ENCODE measurements around the gene ASAP2. TPM values are rescaled to one million over a fixed set of nuclear protein-coding genes. Genes with fewer than 3 reads are reported as not detected.

ASAP2 gene
- total RNA-seq, 2 experiments from 2014 or later, result 0.21 to 0.26 TPM

GRCh38 chr2:9204939-9205338 is 1.7 kb upstream of the ASAP2 start:
- Mint-ChIP-seq H3K9me3 (ENCODE audit: low read depth) (no peaks in the 10 kb centered on the region), H3K27me3 (peaks cover 48% of the 10 kb centered on the region), H3K27ac (no peak overlapping the region), H3K36me3 (ENCODE audit: low read depth) (no peaks in the 10 kb centered on the region), H3K4me1 (peaks cover 11% of the 10 kb centered on the region), H3K4me3 (no peak overlapping the region)
- ChIA-PET POLR2A (no interaction called here), CTCF (interaction anchor here (0.7 to 2.3 kb wide), 8 partner anchors 9 to 226 kb away, joined by 3 to 18 read pairs (median 3); no protein-coding TSS in a partner anchor)
- DNase-seq, result no peak
- intact Hi-C loops (cut with DNase I, micrococcal nuclease), result loop anchor here in 1 of 2 experiments (10.0 kb wide), 2 partner anchors 350 to 550 kb away; partner anchors contain the start of gene ADAM17
- ATAC-seq, result no peak

- CTCF ChIA-PET, result interaction anchor here (0.7 to 2.3 kb wide), 9 partner anchors 13 to 529 kb away, joined by 3 to 18 read pairs (median 4); no protein-coding TSS in a partner anchor
Measured at GRCh38 chr2:9205486-9205885, 1.1 kb upstream of the ASAP2 start.

DNA sequence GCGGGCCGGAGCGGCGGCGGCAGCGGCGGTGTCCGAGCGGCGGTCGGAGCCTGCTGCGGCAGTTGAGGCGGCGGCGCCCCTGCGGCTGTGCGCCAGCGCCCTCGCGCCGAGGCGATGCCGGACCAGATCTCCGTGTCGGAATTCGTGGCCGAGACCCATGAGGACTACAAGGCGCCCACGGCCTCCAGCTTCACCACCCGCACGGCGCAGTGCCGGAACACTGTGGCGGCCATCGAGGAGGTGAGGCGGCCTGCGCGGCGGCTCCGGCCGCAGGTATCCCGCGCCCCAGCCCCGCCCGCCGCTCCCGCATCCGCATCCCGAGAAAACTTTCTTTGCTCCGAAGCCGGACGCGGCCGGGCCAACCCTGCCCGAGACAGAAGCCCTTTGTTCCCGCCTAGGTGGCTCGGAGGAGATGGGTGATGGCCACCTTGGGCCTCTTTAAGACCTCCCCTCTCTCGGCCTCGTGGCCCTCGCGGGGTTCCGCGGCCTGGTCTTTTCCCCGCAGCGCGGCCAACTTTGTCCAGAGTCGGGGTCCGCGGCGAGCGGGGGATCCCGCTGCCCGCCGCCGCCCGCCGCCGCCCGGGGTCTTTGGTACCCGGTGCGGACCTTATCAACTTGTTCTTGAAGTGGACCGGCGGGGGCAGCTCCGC is 504 bp downstream of the ASAP2 start:
- intact Hi-C loops (cut with DNase I, micrococcal nuclease), result loop anchor here in 1 of 2 experiments (1.0 to 10.0 kb wide), 8 partner anchors 64 to 744 kb away; partner anchors contain the start of genes ADAM17, CPSF3, GRHL1 and ITGB1BP1
- ATAC-seq (peak; percentile 7), DNase-seq (peak; percentile 22)
- Mint-ChIP-seq H3K4me3 (no peak overlapping the region), H3K27ac (no peak overlapping the region), H3K27me3 (peaks cover 48% of the 10 kb centered on the region), H3K9me3 (ENCODE audit: low read depth) (no peaks in the 10 kb centered on the region), H3K36me3 (ENCODE audit: low read depth) (no peaks in the 10 kb centered on the region), H3K4me1 (peaks cover 11% of the 10 kb centered on the region)
- ChIA-PET POLR2A (no interaction called here), CTCF (no interaction called here)

More at GRCh38 chr2:9205486-9205885, 1.1 kb upstream of the ASAP2 start:
- DNase-seq (no peak), ATAC-seq (no peak)
- Mint-ChIP-seq H3K4me3 (peak overlapping the region; percentile 62), H3K9me3 (ENCODE audit: low read depth) (no peaks in the 10 kb centered on the region), H3K27me3 (peaks cover 50% of the 10 kb centered on the region), H3K4me1 (peaks cover 11% of the 10 kb centered on the region), H3K36me3 (ENCODE audit: low read depth) (no peaks in the 10 kb centered on the region), H3K27ac (no peak overlapping the region)
- POLR2A ChIA-PET, result no interaction called here
- intact Hi-C loops (cut with DNase I, micrococcal nuclease), result loop anchor here in 1 of 2 experiments (10.0 kb wide), 2 partner anchors 349 to 549 kb away; partner anchors contain the start of gene ADAM17

DNA sequence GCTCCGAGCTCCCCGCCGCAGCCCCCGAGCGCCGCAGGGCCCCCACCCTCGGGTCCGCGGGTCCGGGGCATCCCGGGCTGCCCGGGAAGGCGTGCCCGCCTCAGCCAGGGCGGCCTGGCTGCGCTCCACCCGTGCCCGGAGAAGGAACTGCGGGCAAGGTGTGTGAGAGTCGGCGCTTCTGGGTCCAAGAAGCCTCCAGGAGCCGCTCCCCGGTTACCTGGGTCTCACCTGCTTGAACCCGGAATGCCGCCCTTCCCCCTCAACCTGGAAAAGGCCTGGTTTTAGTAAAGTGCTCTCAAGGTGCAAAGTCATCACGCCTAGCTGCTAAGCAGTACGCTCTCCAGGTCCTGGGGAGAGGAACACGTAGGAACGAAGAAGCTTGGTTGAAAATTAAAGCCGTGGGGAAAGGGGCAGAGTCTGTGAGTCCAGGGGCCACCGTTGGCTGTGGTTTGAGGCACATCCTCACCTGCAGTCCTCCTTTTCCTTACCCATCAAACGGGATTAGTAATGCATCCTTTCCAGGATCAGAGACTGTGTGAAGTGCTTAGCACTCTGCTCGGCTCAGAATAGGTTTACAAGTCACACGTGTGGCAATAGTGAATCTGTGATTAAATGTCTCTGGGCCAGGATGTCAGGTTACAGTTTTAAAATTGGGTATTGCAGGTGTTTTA is 1.2 kb downstream of the ASAP2 start:
- CTCF ChIA-PET, result interaction anchor here (0.6 to 1.0 kb wide), 4 partner anchors 9 to 174 kb away, joined by 3 to 4 read pairs (median 4); no protein-coding TSS in a partner anchor
- intact Hi-C loops (cut with DNase I, micrococcal nuclease), result loop anchor here in 1 of 2 experiments (1.0 to 10.0 kb wide), 6 partner anchors 65 to 547 kb away; partner anchors contain the start of genes ADAM17, CPSF3 and ITGB1BP1

GRCh38 chr2:9208875-9209274 is 2.3 kb downstream of the ASAP2 start:
- DNase-seq (no peak), ATAC-seq (no peak)
- ChIA-PET CTCF (interaction anchor here (0.6 to 1.7 kb wide), 4 partner anchors 12 to 829 kb away, joined by 3 to 6 read pairs (median 4); no protein-coding TSS in a partner anchor), POLR2A (no interaction called here)
- no peak overlapping the region for H3K27ac Mint-ChIP-seq
- H3K4me3 Mint-ChIP-seq, result no peak overlapping the region
- intact Hi-C loops (cut with DNase I, micrococcal nuclease), result loop anchor here in 1 of 2 experiments (10.0 kb wide), 2 partner anchors 346 to 546 kb away; partner anchors contain the start of gene ADAM17
- H3K9me3 Mint-ChIP-seq (ENCODE audit: low read depth), result no peaks in the 10 kb centered on the region
- peaks cover 48% of the 10 kb centered on the region for H3K27me3 Mint-ChIP-seq
- H3K4me1 Mint-ChIP-seq, result peaks cover 11% of the 10 kb centered on the region
- no peaks in the 10 kb centered on the region for H3K36me3 Mint-ChIP-seq (ENCODE audit: low read depth)

More for the DNA sequence above, 1.2 kb downstream of the ASAP2 start:
- POLR2A ChIA-PET, result no interaction called here
- no peaks in the 10 kb centered on the region for H3K36me3 Mint-ChIP-seq (ENCODE audit: low read depth)
- H3K9me3 Mint-ChIP-seq (ENCODE audit: low read depth), result no peaks in the 10 kb centered on the region
- DNase-seq (peak; percentile 9), ATAC-seq (no peak)
- H3K27ac Mint-ChIP-seq, result no peak overlapping the region
- H3K27me3 Mint-ChIP-seq, result peaks cover 48% of the 10 kb centered on the region
- peaks cover 11% of the 10 kb centered on the region for H3K4me1 Mint-ChIP-seq
- H3K4me3 Mint-ChIP-seq, result no peak overlapping the region

GRCh38 chr2:9210030-9210429 is 3.4 kb downstream of the ASAP2 start:
- Mint-ChIP-seq H3K27me3 (peaks cover 42% of the 10 kb centered on the region), H3K36me3 (ENCODE audit: low read depth) (no peaks in the 10 kb centered on the region), H3K27ac (no peak overlapping the region), H3K9me3 (ENCODE audit: low read depth) (no peaks in the 10 kb centered on the region), H3K4me3 (no peak overlapping the region), H3K4me1 (peaks cover 11% of the 10 kb centered on the region)
- ATAC-seq, result no peak
- intact Hi-C loops (cut with DNase I, micrococcal nuclease), result no loop called here
- POLR2A ChIA-PET, result no interaction called here
- DNase-seq, result no peak
- CTCF ChIA-PET, result interaction anchor here (0.9 kb wide), 1 partner anchor 120 kb away, joined by 3 read pairs; no protein-coding TSS in a partner anchor

DNA sequence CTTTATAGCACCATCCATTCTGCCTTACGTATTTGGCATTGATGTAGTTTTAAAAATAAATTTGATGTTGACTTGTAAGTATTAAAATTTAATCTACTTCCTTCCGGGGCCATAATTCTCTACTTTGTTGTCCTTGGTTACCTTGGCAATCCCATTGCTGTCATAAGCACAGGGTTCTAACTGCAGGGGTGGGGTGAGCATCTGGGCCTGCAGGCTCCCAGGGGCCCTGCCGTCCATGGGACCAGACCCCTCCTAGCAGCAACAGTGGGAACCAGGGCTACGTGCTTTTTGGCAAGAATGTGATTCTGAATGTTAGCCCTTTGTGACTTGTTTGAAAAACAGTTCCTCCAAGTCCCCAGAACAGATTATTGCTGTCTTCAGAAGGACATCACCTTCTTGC is 4.9 kb downstream of the ASAP2 start:
- intact Hi-C loops (cut with DNase I, micrococcal nuclease), result no loop called here
- POLR2A ChIA-PET, result no interaction called here
- ATAC-seq, result no peak

GRCh38 chr2:9212010-9212635 is 5.5 kb downstream of the ASAP2 start:
- H3K27me3 Mint-ChIP-seq, result peaks cover 38% of the 10 kb centered on the region
- intact Hi-C loops (cut with DNase I, micrococcal nuclease), result no loop called here
- no peak for DNase-seq
- no peak overlapping the region for H3K27ac Mint-ChIP-seq
- CTCF ChIA-PET, result no interaction called here
- no peak overlapping the region for H3K4me3 Mint-ChIP-seq
- H3K36me3 Mint-ChIP-seq (ENCODE audit: low read depth), result no peaks in the 10 kb centered on the region
- ATAC-seq, result no peak
- H3K4me1 Mint-ChIP-seq, result peaks cover 4% of the 10 kb centered on the region
- no peaks in the 10 kb centered on the region for H3K9me3 Mint-ChIP-seq (ENCODE audit: low read depth)
- POLR2A ChIA-PET, result no interaction called here

More for the DNA sequence above, 4.9 kb downstream of the ASAP2 start:
- CTCF ChIA-PET, result no interaction called here
- no peaks in the 10 kb centered on the region for H3K36me3 Mint-ChIP-seq (ENCODE audit: low read depth)
- no peak overlapping the region for H3K4me3 Mint-ChIP-seq
- DNase-seq, result no peak
- no peaks in the 10 kb centered on the region for H3K9me3 Mint-ChIP-seq (ENCODE audit: low read depth)
- H3K27me3 Mint-ChIP-seq, result peaks cover 37% of the 10 kb centered on the region
- H3K4me1 Mint-ChIP-seq, result peaks cover 4% of the 10 kb centered on the region
- H3K27ac Mint-ChIP-seq, result no peak overlapping the region

GRCh38 chr2:9212661-9213411 is 6.2 kb downstream of the ASAP2 start:
- Mint-ChIP-seq H3K27ac (no peak overlapping the region), H3K4me3 (no peak overlapping the region), H3K4me1 (peaks cover 3% of the 10 kb centered on the region), H3K36me3 (ENCODE audit: low read depth) (no peaks in the 10 kb centered on the region), H3K9me3 (ENCODE audit: low read depth) (no peaks in the 10 kb centered on the region), H3K27me3 (peaks cover 39% of the 10 kb centered on the region)
- ATAC-seq (no peak), DNase-seq (no peak)
- intact Hi-C loops (cut with DNase I, micrococcal nuclease), result no loop called here
- ChIA-PET POLR2A (no interaction called here), CTCF (interaction anchor here (0.6 kb wide), 2 partner anchors 8 to 12 kb away, joined by 3 read pairs; no protein-coding TSS in a partner anchor)

- intact Hi-C loops (cut with DNase I, micrococcal nuclease), result no loop called here
- no peaks in the 10 kb centered on the region for H3K9me3 Mint-ChIP-seq (ENCODE audit: low read depth)
- CTCF ChIA-PET, result interaction anchor here (0.6 kb wide), 2 partner anchors 9 to 13 kb away, joined by 3 read pairs; no protein-coding TSS in a partner anchor
Measured at GRCh38 chr2:9213477-9214051, 7.0 kb downstream of the ASAP2 start.

More at GRCh38 chr2:9213477-9214051, 7.0 kb downstream of the ASAP2 start:
- peaks cover 36% of the 10 kb centered on the region for H3K27me3 Mint-ChIP-seq
- H3K27ac Mint-ChIP-seq, result no peak overlapping the region
- H3K4me1 Mint-ChIP-seq, result no peaks in the 10 kb centered on the region
- ATAC-seq, result no peak
- no peaks in the 10 kb centered on the region for H3K36me3 Mint-ChIP-seq (ENCODE audit: low read depth)
- DNase-seq, result no peak
- H3K4me3 Mint-ChIP-seq, result no peak overlapping the region
- POLR2A ChIA-PET, result no interaction called here
